OCI-M2 (cell line): Measurements from ENCODE around the gene CELSR3.

Source experiments
- DNase-seq: peaks from one replicate; lab custom pipeline; 2025; ENCODE audit not compliant: unreplicated experiment; lab: John Stamatoyannopoulos, UW

Gene CELSR3, protein sequence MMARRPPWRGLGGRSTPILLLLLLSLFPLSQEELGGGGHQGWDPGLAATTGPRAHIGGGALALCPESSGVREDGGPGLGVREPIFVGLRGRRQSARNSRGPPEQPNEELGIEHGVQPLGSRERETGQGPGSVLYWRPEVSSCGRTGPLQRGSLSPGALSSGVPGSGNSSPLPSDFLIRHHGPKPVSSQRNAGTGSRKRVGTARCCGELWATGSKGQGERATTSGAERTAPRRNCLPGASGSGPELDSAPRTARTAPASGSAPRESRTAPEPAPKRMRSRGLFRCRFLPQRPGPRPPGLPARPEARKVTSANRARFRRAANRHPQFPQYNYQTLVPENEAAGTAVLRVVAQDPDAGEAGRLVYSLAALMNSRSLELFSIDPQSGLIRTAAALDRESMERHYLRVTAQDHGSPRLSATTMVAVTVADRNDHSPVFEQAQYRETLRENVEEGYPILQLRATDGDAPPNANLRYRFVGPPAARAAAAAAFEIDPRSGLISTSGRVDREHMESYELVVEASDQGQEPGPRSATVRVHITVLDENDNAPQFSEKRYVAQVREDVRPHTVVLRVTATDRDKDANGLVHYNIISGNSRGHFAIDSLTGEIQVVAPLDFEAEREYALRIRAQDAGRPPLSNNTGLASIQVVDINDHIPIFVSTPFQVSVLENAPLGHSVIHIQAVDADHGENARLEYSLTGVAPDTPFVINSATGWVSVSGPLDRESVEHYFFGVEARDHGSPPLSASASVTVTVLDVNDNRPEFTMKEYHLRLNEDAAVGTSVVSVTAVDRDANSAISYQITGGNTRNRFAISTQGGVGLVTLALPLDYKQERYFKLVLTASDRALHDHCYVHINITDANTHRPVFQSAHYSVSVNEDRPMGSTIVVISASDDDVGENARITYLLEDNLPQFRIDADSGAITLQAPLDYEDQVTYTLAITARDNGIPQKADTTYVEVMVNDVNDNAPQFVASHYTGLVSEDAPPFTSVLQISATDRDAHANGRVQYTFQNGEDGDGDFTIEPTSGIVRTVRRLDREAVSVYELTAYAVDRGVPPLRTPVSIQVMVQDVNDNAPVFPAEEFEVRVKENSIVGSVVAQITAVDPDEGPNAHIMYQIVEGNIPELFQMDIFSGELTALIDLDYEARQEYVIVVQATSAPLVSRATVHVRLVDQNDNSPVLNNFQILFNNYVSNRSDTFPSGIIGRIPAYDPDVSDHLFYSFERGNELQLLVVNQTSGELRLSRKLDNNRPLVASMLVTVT (N-terminal part only)

DNA sequence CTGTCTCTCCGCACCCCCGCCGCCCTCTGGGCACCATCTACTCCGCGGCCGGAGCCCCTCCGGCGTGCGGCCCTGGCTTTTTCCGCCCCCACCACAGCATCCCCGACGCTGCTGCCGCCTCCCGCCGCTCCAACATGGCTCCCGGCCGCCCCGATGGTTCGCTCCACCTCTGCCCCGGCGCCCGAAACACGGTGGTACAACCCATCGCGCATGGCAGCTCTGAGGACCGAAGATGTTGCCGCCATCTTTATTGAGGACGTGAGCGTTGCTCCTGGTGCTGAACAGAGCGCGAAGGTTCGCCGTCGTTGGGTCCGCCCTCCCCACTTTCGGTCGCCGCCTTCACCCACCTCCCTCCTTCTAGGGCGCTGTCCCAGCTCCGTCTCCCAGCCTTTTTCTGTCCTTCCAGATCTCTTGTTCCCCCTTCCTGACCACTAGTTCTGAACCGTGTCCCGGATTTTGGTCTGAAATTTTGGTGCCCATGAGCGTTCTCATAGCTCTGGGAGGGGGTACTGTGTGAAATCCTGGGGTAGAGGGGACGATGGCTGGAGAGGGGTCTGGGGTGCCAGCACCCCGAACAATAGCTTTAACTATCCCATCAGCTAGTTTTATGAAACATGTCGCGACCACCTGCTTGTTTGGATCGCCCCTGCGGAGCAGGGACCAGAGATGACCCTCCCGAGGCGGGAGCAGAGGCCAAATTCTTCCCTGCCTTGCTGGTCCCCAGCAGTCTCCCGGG lies at the start of gene CELSR3:
CELSR3 (minus strand) TSS at position 134 of the 736 bp plus-strand sequence. CDS start 252 bp downstream, outside the sequence.
- DNase-seq, result no peak

DNA sequence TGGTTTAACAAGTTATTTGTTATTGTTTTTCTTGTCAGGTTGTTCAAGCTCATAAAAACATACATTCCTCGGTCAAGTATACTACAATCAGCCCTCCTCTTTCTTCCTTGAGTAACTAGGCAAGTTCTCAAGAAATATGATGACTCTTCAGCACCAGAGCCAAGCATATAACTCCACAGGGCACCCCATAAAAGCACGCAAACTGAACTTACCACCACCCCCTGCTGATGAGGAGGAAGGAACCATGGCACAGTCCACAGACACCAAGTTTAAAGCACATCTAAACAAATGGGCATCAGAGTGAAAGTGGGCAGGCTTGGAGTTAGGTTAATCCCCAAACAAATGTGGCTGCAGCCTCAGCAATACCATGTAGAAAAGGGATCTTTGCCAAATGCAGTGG lies 49.0 kb upstream of the CELSR3 start:
- no peak for DNase-seq

DNA sequence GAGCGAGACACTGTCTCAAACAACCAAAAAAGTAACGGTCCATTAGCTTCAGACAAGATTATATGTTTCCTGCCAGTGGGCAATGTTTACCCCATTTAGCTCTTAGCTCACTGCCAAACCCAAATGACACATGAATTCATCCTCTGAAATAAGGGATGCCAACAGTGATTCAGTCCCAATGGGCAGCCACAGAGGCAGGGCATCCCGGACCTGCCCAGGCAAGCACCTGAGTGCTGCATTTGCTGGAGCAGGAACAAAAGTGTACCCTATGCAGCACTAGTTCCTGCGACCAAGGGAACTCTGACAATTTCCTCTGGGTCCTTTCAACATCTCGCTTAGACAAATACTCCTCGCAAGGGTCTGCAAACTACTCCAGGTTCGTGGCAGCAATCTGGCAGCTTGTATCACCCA lies 46.4 kb upstream of the CELSR3 start:
- no peak for DNase-seq

DNA sequence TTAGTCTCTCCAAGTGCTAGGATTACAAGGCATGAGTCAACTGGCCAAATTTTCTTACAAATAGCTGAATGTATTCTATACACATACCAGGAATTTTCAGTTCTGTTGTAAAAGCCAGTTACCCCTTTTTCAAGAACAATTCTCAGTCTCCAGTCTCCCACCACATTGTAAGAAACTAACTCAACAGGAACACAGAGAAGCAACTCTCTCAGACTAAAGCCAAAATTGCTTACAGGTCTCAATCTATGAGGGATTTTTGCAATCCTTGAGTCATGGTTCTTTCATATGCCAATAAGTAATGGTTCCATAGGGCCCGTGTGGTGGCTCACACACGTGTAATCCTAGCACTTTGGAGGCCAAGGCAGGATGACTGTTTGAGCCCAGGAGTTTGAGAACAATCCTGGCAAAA lies 45.8 kb upstream of the CELSR3 start:
- no peak for DNase-seq

DNA sequence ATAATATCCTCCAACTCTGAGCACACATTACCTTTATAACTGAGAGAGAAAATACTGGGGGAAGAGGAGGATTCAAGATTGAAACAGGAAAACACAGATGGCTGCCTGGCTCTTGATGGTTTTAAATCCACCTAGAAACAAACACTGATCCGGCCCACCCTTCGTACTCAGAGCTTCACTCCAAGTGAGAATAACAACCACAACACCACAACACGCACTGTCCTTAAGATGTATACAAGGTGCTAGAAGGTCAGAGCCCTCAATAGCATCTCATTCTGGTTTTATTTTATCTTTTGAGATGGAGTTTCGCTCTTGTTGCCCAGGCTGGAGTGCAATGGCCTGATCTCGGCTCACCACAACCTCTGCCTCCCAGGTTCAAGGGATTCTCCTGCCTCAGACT lies 44.5 kb upstream of the CELSR3 start:
- DNase-seq, result no peak

DNA sequence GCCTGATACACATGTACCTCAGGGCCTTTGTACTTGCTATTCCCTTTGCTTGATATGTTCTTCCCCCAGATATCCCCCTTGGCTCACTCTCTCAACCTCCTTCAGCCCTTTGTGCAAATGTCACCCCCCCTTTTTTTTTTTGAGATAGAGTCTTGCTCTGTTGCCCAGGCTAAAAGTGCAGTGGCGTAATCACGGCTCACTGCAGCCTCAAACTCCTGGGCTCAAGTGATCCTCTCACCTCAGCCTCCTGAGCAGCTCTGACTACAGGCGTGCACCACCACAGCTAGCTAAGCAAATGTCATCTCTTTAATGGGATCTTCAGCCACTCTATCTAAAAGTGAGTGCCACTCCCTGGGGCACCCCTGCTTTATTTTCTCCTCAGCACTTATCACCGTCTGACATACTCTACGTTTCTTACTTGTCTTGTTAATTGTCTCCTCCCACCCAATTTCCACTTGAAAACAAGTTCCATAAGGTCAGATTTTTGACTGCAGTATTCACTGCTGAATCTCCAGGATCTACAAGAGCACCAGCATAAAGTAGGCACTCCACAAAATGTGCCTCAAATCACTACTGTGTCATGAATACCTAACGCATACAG lies 39.7 kb upstream of the CELSR3 start:
- no peak for DNase-seq

DNA sequence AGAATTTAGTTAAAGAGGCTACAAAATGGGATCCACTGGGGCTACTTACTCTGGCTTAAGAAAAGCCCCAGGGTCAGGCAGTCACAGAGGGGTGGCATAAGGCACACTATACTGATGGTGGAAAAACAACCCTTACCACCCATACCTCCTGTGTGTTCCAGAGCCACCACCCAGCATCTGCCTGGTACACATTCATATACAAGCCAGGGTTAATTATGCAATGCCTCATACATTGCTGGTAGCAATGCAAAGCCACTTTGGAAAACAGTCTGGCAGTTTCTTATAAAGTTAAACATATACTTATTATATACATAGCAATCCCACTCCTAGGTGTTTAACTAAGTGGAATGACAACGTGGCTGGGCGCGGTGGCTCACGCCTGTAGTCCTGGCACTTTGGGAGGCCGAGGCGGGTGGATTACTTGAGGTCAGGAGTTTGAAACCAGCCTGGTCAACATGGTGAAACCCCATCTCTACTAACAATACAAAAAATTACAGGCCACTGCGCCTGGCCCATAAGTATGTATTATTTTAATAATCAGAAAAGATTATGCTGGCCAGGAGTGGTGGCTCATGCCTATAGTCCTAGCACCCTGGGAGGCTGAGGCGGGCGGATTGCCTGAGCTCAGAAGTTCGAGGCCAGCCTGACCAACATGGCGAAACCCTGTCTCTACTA lies 38.2 kb upstream of the CELSR3 start:
- no peak for DNase-seq

DNA sequence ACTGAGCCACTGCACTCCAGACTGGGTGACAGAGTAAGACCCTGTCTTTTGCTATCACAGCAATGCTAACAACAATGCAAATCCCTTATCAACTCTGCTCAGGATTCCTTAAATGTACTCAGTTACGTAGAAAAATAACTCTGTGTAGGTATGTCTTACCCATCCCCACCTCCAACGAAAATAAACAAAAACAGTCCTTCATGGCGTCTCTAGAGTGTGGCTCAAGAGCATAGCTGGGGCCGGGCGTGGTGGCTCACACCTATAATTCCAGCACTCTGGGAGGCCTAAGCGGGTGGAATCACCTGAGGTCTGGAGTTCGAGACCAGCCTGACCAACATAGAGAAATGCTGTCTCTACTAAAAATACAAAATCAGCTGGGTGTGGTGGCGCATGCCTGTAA lies 36.2 kb upstream of the CELSR3 start:
- DNase-seq, result no peak

DNA sequence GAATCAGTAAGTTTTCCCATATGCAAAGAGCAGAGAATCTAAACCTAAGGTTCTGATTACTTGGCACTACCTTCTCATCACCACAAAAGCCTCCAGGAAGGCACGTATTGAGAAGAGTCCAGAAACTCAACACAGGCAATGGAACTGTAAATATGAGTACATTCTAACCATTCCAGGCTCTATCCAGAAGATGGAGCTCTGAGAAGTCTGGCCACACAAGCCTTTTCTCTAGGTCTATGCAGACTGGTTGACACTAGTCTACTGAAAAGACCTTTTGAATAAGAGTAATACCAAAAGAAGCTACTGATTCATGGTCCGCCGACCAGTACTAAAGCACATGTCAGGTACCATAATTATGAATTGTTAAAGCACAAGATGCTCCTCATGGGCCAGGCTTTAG lies 35.3 kb upstream of the CELSR3 start:
- DNase-seq, result no peak

DNA sequence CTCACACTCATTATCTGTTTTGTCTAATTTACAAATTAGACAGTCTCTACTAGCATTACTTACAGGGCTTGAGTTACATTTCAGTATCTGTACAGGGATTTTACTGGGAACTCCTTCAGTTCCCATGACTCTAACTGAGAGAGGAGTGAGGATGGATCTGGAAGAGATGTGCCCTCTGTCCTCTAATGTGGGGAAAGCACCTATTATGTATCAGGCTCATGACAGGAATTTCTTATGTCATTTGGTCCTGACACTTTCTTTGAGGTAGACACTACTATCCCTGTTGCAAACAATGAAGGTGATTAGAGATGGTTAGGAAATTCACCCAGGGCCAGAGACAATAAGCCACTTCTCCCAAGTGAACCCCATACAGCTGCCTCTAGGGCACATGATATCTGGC lies 33.9 kb upstream of the CELSR3 start:
- DNase-seq, result no peak

DNA sequence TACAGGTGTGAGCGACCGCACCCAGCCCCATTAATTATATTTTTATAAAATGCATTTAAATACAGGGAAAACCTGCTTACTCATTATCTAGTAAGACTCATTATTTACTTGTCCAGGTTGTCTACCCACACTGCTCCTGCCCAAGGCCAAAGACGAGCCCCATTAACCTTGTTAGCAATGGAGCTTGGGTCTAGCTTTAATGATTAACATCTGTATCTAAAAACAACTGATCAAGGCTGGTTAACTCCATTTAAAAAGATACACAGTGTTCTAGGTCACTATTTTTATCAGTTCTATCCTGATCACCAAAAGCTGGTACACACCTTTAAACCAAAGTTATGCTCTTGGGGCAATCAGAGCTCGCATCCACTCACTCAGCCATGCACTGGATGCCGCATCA lies 33.5 kb upstream of the CELSR3 start:
- no peak for DNase-seq

DNA sequence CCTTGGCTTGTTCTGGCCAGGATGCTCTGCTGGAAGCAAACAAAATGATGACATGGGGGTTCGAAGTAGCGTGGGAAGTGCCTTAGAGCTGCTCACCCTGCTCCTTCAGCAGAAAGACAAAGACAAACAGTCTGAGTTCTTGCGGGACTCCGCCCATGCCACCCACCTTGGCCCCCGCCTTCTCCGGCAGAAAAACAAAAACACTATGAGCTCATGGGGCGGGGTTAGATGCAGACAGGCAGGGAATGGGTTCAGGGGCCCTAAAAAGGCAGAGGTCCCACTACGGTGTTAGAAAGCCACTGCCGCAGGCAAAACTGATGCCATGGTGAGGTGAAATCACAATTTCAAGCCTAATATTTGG lies 32.7 kb upstream of the CELSR3 start:
- DNase-seq, result no peak

DNA sequence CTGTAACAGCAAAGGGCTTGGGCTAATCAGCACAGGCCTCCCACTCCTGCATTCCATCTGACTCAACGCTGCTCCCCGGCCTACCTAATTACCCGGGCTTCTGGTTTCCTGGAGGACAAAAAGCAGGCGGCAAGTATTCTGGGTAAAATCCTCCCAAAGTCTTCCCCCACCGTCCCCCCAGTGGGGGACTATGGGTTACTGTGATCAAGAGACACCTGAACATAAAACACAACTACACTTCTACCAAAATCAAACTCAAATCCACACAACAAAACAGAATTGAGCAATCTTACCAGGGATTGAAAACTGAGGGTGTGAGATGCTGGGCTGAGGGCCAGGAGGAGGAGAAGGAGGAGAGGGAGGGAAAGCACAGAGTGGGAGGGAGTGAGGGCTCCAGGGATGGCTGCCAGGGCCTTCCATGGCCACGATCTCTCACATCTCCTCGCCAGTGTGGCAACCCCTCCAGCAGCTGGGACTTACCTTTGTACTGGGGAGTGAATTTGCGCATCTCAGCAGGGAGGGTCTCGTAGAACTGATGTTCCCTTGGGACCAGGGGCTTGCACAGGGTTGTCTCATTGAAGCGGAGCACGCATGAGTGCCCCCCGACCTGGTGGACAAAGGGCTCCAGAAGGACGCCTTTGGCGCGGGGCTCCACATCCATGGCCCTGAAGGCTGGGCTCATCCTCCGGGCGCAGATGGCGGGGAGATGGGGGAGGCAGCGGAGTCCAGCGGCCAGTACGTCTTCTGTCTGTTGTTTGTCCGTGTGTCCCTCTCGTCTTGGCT lies 32.1 kb upstream of the CELSR3 start:
- no peak for DNase-seq

DNA sequence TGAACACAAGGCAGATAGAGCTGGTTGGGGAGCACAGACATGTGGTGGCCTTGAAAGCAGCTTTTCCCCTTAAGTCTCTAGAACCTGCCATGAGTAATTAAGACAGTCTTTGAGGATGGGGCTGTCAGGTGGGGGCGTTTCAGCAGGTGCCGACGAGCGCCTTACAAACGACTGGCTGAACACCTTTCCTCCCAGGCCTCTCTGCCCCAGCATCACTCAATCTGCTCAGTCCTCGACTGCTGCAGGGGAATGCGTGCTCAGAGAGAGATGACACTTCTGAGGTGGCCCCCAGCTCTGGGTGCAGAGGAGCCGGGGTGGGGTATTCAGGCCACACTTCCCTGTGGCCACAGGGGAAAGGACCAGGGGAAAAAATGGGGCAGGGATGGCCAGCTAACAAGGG lies 31.1 kb upstream of the CELSR3 start:
- DNase-seq, result no peak

DNA sequence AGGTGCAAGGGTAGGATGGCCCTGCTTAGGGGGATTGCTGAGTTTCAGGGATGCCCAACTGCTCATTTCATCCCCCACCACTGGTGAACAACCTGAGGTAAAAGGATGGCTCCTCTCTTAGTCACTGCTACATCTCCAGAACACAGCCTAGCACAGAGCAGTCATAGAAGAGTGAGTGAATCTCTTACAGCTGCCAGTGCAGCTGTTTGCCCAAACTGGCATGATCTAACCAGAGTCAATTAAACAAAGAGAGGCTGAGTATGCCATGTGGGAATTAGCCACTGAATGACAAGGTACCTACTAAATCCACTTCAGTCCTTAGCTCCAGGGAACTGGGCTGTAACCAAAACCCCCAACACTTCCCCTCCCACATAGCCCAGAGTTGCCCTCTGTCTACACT lies 29.9 kb upstream of the CELSR3 start:
- DNase-seq, result no peak

DNA sequence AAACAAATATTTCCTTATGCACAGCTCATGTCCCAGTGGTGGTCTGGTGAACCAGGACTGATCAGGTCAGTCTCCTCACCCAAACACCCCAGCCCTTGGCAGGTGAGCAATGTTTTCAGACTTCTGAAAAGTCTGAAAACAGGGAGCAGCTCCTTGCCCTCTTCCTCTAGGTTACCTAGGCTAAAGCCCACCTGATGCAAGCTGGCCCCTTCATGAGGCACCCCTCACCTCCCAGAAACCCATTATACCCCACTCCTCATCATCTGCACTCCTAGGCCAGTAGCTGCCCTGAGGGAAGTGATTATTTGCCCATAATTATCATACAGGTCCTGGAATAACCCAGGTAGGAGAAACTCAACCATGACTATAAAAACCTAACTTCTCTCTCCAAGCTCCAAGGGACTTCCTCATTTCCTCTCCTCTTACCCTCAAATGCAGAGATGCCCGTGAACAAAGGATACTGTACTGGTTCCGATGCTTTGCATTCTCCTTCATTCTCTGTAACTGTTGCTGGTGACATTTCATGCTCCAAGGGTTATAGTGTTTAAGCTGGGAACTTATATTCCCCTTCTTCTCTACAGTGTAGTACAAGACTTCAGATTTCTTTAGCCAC lies 28.3 kb upstream of the CELSR3 start:
- no peak for DNase-seq

DNA sequence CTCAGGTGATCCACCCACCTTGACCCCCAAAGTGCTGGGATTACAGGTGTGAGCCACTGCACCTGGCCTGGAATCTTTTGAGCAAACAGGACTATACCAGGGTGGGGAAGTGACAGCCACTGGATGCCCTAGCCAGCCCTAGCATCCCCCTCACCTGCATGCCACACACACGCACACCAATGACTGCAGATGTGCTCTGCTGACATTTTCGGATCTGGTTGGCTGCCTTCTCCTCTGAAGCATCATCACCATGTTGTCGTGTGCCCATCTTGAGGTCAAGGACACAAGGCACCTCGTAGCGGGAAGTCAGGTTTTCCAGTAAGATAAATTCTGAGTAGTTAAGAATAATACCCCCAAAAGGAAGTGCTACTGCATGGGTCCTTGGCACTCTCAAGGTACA lies 26.7 kb upstream of the CELSR3 start:
- no peak for DNase-seq

DNA sequence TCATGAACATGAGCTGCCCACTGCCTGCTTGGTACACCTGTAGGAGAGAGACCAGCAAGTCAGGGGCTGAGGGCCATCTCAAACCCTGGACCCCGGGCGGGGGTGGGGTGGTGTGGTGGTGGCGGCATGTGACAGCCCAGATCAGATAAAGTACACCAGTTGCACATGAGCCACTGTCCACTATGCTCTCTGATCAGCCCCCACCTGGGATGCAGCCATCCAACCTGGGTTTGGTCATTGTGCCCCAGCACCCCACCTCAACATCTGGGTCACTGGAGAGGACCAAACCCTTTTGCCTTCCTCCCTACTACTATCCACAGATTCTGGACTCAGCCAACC lies 26.0 kb upstream of the CELSR3 start:
- DNase-seq, result no peak
